GM18907 (cell line): Measurements from ENCODE around the gene IP6K1.
A peak's percentile ranks its signal among the peaks of the same experiment; 100 is the strongest.
"Not testable (repeated sequence)": the region's sequence is repeated elsewhere in the genome, so short reads cannot be mapped to it uniquely, and the experiment has no call there.

Experiments
- ATAC-seq: cut with Tn5 transposase; IDR thresholded peaks from one replicate; pipeline ENCODE4 v1.9.1; 2021; ENCODE audit warnings: mild to moderate bottlenecking, moderate library complexity; ENCODE audit not compliant: unreplicated experiment

Gene IP6K1

DNA sequence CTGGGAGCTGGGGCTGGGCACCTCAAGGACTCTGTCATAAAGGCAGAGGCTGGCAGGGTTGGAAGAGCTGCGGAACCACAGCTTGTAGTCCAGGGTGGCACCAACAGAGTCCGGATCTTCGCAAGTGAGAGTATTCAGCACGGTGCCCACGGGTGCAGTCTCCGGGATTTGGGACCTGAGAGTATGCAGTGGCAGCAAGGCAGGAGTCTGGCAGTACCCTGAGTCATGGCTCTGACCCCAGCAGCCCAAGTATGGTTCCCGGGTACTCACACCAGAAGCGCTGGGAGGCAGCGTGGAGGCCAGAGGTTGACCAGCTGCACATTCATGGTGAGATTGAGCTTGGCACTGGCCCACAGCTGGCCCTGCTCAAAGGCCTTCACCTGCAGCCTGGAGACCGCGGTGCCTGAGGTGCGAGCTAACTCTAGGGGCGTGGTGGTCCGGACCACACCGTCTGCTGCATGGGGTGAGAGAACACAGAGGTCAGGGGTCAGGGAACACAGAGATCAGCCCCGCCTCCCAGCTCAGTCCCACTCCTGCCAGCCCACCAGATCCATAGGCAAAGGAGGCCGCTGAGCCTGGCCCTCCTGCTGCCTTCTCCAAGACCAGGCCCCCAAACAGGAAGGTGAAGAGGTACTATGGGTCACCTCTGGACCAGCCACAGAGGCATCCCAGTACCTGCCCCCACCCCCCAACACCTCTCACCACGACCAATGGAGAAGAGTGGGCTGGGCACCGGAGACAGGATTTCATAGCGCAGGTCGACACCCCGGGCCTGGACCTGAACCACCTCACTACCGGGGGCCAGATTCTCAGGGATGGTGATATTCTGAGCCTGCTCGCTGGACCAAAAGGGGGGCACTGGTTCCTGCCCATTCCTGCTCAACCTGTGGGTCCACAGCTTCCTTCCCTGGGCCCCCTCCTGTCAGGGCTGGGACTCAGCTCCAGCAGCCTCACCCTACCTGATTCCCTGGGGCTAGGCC, 8.9 kb upstream of the IP6K1 start:
- no peak for ATAC-seq

DNA sequence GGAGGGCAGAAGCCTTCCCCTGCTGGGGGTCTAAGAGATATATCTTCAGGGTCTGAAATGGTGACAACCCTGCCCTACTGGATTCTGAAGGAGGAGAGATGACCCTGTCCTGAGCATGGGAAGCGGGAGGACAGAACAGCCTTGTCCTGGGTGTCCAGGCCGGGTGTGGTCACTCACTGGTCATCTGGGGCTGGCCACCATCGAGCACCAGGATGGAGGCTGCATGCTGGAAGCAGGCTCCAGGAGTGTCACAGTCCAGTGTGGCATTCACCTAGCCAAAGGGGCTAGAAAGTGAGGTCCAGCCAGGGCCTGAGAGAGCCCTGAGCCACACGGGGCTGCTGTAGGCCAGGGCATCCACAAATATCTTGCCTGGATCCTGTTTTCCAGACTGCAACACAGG, 8.1 kb upstream of the IP6K1 start:
- no peak for ATAC-seq

DNA sequence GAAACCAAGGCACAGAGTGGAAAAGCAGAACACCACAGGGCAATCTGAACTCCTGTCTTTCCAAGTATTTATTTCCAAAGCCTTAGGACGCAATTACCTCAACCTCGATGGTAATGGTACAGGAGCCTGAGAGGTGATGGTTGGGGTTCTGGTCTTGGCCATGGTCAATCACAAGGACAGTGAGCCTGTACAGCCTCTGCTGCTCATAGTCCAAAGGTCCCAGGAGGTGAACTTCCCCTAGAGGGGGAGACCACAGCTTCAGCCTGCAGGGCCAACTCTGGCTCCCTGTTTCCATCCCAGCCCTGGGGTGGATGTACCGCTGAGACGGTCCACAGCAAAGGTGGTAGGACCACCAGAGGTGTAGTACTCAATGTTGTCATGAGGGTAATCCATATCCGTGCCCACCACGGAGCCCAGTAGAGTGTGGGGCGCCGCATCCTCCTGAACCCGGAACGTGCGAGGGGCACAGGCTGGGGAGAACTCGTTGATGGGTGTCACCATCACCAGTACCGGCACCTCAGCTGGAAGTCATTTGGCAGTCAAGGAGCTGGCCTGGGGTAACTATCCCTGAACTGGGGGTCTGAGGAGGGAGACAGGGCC, 7.2 kb upstream of the IP6K1 start:
- no peak for ATAC-seq

DNA sequence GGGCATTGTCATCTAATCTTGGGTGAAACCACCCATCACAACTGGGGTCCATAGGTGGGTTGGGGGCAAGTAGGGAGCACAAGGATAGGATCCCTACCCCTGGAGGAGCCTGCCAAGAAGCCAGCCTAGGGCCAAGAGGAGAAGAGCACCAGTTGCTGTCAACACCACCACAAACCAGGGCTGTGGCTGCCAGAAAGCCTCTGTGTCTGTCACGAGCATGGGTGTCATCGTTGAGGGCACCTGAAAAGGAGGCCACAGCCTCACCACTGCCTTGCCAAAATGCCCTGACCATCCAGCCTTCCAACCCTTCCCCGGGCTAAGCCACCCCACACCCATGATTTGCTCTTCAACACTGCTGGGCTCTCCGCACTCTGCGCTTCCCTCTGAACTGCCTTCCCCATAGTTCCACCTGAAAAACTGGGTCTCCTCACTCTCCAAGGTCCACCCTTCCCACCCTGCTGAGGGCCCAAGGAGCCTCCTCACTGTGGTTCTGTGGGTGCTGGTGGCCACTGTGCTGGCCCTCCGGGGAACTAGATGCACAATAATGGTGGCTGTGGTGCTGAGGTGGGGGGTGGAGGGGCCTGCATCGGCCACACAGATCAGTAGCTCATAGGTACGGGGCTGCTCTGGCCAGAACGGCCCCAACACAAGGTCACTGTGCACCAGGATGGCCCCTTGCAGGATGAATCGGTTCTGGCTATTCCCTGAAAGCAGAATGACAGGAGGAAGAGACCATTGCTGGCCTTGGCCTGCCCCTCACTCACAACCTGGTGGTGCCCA, 6.2 kb upstream of the IP6K1 start:
- no peak for ATAC-seq

DNA sequence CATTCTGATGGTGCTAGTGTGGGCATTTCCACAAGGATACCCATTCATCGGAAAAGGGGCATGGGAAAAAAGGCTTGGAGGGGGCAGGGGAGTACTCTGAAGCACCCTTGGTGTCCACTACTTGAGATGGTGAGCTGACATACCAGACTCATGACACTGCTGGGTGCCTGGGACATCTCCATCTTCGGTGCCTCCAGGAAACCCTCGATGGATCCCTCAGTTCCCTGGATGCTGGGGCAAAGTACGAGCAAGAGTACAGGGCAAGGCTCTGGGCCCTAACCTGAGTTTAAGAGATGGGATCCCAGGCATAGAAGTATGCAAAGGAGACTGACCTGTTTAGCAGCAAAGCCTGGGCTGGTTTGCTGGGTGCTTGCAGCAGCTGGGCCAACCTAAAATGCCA, 5.2 kb upstream of the IP6K1 start:
- ATAC-seq: no peak

DNA sequence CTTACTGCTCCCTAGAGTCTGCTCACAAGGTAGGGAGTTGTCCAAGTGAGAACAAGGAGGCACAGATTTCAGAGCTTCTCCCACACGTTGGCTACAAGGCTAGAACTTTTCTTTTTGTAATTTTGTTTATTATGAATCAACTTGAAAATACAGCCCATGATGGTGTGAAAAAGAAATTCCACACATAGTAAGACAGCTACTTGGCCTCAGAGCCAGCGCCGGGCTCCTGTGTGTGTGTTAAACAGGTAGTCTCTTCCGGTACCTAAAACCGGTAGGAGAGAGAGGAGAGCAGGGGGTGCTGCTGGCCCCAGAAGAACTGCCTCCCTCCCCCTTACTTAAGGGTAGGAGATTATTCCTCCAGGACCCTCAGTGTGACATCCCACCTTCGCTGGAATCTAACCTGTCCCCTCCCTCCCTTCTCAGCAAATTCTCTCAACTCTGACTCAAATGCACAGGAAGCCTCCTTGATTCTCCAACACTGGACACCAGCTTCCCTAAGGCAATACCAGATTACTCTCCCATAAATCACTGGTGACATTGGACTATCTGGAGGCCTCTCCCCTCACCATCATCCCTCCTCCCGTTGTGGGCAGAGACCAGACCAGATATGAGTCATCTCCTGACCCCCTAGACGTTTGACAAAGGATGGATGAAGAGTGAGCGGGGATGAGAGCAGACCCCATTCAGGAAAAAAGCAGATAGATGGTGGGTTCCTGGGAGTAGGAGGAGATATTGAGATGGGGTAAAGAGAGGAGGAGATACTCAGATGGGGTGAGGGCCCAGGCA, 4.5 kb upstream of the IP6K1 start:
- ATAC-seq: no peak

DNA sequence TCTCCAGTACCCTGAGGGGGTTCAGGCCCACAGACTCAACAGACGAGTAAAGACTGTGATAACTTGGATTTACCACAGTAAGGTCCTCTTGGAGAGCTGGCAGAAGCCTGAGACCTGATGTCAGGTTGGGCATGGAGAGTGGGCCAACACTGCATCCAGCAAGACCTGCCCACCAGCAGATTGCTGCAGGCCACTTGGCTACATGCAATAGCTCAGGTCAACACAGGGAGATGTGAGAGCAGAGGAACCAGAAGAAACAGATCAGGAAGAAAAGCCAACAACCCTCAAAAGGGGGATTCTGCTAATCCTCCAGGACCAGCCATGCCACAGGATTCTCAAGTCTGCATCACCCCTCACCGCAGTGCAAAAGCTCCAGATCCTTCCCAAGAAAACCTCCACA, 1.7 kb upstream of the IP6K1 start:
- ATAC-seq: no peak

DNA sequence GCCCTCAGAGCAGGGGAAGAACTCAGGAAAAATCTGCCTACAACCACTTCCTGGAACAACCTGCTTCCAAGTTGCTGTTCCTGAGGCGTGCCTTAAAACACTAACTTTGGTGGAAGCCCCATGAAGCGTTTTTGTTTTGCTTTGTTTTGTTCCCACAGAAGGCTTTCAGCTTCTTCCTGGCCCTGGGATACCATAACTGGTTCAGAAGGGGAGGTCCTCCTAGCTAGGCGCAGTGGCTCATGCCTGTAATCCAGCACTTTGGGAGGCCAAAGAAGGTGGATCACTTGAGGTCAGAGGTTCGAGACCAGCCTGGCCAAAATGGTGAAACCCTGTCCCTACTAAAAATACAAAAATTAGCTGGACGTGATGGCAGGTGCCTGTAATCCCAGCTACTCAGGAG, 1.2 kb upstream of the IP6K1 start:
- no peak for ATAC-seq

DNA sequence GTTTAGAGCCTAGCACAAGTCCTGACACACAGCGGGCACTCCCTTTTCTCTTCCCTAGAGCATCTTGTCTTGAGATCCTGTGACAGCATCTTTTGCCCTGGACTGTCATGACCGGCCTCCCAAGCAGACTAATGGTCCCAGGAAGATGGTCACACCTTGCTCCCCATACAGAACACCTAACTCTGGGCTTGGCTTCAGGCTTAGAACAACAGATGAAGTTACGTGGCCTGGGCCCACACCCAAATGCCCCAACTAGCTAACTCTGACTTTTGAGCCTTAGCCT, 781 bp upstream of the IP6K1 start:
- no peak for ATAC-seq

DNA sequence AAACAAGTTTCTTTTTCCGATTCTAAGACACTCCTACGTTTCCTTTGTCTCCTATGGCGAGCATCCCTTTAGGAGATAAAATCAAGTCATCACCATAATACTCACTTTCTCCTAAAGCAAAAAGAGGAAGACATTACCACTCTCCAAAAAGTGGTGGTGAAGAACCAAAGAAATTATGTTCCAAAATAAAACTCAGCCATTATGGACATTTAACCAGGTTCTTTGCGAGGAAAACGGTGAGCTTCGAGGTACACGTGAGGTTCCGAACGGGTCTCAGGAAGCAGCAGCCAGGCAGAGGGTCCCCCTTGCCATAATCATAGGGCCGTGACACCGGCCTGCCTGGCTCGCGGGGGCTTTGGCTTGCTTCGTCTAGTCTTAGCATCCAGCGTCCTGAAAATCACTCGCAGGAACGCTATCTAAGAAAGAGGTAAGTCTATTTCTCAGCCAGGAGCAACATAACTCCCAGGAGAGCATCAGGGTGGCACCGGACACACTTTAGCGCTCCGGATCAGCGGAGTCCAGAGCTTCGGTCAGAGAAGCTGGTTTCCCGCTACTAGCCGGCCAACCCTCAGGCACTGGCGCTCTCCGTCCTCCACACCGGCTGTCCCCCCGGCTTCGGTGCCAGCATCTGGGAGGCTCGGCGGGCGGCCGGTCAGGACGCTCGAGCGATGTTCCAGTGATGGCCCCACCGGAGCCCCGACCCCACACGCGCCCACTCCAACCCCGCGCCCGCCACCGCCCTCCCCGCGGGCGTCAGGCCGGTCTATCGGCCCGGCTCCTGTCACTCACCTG, 581 bp downstream of the IP6K1 start:
- peak; percentile 46 for ATAC-seq

DNA sequence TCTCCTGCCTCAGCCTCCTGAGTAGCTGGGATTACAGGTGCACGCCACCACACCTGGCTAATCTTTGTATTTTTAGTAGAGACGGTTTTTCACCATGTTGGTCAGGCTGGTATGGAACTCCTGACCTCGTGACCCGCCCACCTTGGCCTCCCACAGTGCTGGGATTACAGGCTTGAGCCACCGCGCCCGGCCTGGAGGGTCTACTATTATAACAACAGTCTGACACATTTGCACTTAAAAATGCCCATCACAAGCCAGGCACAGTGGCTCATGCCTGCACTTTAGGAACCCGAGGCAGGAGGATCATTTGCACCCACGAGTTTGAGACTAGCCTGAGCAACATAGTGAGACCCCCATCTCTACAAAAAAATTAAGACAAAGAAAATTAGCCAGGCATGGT, 4.1 kb downstream of the IP6K1 start:
- not testable (repeated sequence) for ATAC-seq

DNA sequence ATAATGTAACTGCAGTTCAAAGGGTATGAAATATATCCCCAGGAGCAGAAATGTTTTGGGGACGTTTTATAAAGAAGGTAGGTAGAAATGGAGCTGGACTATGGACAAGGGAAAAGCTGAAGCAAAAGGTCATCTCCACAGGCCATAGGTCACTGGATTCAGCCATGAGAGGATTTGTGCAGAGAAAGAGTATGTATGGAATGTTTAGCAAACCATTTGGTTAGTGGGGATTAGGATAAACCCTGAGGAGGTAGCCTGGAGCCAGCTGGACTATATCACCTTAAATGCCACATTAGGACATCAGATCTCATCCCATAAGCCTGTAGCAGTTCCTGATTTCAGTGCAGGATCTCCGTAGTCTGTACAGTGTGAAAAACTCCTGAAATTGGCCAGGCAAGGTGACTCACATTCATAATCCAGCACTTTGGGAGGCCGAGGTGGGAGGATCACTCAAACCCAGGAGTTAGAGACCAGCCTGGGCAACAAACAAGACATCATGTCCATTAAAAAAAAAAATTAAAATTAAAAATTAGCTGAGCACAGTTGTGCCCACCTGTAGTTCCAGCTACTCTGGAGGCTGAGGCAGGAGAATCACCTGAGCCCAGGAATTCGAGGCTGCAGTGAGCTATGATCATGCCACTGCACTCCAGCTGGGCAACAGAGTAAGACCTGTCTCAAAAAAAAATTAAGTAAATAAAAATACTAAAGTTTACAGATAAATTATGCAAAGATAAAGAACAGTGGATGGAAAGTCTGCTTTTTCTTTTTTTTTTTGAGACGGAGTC, 4.7 kb downstream of the IP6K1 start:
- no peak for ATAC-seq

DNA sequence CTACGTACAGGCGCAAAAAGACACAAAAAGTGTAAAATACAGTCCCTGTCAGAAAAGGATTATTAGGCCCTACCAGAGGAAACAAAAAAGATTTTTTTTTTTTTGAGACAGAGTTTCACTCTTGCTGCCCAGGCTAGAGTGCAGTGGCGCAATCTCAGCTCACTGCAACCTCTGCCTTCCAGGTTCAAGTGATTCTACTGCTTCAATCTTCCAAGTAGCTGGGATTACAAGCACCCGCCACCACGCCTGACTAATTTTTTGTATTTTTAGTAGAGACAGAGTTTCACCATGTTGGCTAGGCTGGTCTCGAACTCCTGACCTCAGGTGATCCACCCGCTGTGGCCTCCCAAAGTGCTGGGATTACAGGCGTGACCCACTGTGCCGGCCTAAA, 5.4 kb downstream of the IP6K1 start:
- ATAC-seq: not testable (repeated sequence)

DNA sequence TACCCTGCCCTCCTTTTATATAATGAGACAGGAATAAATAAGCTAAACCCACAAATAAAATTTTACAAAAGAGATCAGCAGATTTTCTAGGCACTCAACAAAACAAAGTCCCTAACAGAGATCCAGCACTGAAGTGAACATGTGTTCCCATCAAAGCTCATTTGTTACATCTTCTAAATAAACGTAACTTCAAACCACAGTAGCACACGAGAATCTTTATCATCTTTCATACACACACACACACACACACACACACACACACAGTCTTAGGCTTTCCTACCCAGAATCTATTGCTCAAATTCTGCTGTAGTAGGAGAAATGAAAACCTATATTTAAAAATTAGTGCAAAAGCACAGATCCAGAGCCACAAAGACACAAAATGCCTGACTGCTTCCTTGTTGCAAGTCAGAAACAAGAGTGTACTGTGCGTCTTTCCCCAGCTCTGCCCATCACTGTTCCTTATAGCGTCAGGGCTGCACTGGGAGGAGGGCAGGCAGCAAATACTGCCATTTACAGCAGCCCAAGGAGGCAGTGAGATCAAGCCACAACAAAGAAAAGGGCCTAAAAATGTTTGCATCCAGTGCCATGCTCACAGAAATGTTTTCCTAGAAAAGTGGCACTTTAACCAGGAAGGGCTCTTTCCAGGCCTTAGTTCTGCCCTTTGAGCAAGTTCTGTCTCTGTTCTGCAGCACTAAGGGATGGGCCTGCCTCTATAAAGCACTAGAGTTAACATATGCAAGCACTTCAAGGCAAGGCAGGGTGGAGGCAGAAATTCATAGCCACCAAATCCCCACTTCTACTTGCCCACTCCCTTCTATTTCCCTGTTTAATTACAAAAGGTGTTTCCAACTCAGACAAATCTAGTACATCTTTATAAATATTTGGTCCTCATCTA, 6.0 kb downstream of the IP6K1 start:
- no peak for ATAC-seq

DNA sequence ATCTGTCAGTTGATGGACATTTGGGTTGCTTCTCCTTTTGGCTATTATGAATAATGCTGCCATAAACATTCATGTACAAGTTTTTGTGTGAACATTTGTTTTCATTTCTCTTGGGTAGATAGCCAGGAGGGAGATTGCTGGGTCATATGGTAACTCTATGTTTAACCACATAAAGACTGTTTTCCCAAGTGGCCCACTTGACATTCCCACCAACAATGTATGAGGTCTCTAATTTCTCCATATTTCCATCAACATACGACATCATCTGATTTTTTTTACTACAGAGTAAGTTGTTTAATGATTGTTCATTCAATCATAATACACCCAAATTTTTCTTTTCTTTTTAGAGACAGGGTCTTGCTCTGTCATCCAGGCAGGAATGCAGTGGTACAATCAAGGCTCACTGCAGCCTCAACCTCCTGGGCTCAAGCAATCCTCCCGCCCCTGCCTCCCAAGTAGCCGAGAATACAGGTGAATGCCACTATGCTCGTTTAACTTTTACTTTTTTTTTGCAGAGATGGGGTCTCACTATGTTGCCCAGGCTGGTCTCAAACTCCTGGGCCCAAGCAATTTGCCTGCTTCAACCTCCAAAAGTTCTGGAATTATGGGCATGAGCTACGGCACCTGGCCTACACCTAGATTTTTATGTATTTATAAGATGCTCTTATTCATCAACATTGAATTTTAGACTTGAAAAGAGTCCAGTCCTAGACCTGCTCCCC, 6.8 kb downstream of the IP6K1 start:
- no peak for ATAC-seq

DNA sequence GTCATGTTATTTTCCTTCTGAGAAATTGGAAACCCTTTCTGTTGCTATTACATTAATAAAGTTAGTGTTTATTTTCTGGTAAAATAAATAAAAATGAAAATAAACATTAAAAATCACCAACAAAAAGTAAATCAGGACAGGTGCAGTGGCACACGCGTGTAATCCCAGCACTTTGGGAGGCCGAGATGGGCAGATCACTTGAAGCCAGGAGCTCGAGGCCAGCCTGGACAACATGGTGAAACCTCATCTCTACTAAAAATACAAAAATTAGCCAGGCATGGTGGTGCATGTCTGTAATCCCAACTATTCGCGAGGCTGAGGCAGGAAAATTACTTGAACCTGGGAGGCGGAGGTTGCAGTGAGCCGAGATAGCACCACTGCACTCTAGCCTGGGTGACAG, 10.2 kb downstream of the IP6K1 start:
- ATAC-seq: not testable (repeated sequence)

DNA sequence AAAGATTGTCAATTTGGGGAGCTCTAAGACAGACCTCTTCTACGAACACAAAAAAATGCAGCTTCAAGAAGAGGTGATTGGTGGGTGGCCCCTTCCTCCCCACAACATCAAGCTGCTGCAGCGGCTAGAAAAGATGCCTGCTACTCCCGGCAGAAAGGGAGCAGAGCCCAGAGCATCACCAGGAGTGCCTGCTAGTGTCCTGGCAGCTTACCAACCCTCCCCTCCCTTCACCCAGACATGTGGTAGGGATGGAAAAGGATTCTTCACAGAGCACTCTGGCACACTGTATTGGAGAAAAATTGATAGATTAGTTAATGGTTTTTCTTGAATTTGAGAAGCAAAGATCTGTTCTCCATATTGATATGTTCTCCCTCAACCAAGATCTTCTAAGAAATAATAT, 10.8 kb downstream of the IP6K1 start:
- no peak for ATAC-seq

DNA sequence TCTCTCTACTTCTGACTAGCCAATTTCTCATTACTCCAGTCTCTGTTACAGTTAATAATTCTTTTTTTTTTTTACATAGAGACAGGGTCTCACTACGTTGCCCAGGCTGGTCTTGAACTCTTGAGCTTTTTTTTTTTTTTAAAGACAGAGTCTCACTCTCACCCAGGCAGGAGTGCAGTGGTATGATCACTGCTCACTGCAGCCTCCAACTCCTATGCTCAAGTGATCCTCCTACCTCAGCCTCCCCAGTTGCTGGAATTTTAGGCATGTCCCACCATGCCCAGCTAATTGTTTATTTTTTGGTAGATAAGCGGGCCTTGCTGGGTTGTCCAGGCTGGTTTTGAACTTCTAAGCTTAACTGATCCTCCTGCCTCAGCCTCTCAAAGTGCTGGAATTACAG, 13.6 kb downstream of the IP6K1 start:
- ATAC-seq: no peak
